Upper lobe of left lung (tissue), 6 donors: Measurements from ENCODE around the gene GPR82. TPM values are rescaled to one million over a fixed set of nuclear protein-coding genes. Genes with fewer than 3 reads are reported as not detected.

ENCODE experiments used
- ATAC-seq, 2 donors: fragments of 200-7000 bp; cut with Tn5 transposase; one replicate each; pipeline ENCODE4 v1.9.1; 2022; ENCODE audit warnings: mild to moderate bottlenecking in 2 of 2, moderate library complexity in 2 of 2; ENCODE audit not compliant: low FRiP score in 2 of 2
- DNase-seq, 2 donors: peaks; one replicate each; pipeline ENCODE4 v3.0.0-alpha.2; 2019 to 2020
- H3K27ac ChIP-seq, 4 donors: fragments of 200-600 bp; sonication (generic); one replicate each; pipeline ENCODE4 v1.5.1; 2016 to 2019
- H3K27me3 ChIP-seq, 4 donors: fragments of 200-600 bp; sonication (generic); one replicate each; pipeline ENCODE4 v1.5.1; 2017 to 2019
- H3K36me3 ChIP-seq, 4 donors: fragments of 200-600 bp; sonication (generic); one replicate each; pipeline ENCODE4 v1.5.1; 2016 to 2019
- H3K4me1 ChIP-seq, 4 donors: fragments of 200-600 bp; sonication (generic); one replicate each; pipeline ENCODE4 v1.5.1; 2018 to 2019
- H3K4me3 ChIP-seq, 4 donors: fragments of 200-600 bp; sonication (generic); one replicate each; pipeline ENCODE4 v1.5.1; 2017 to 2019; ENCODE audit warnings: mild to moderate bottlenecking in 2 of 4, moderate library complexity in 1 of 4
- H3K9me3 ChIP-seq, 4 donors: fragments of 200-600 bp; sonication (generic); one replicate each; pipeline ENCODE4 v1.5.1; 2018 to 2019
- CTCF ChIP-seq, 6 experiments: fragments of 450-650 bp in 4 of 6; fragments of 200-600 bp in 2 of 6; sonication (generic) in 2 of 6; IDR thresholded peaks; one replicate each; pipeline ENCODE4 v1.5.1; 2016 to 2019; ENCODE audit warnings: antibody characterized with exemption in 6 of 6
- EP300 ChIP-seq, 4 donors: sonication (generic); formaldehyde crosslinking; IDR thresholded peaks; one replicate each; pipeline ENCODE4 v1.5.1; 2017; ENCODE audit warnings: antibody characterized with exemption in 4 of 4, control low read depth in 2 of 4
- POLR2A ChIP-seq, 4 donors: fragments of 450-650 bp; IDR thresholded peaks; one replicate each; pipeline ENCODE4 v1.5.1; 2016 to 2017; ENCODE audit warnings: antibody characterized with exemption in 4 of 4, mild to moderate bottlenecking in 2 of 4
- POLR2AphosphoS5 ChIP-seq, 2 donors: sonication (generic); formaldehyde crosslinking; IDR thresholded peaks; one replicate each; pipeline ENCODE4 v1.5.1; 2017; ENCODE audit warnings: antibody characterized with exemption in 2 of 2
- WGBS, 2 donors: methylation state at CpG; one replicate each; pipeline ENCODE4 v1.1.5; 2017 to 2018; 5-methylcytosine and 5-hydroxymethylcytosine counted together
- total RNA-seq, 6 donors: library from RNA; depleted of rRNA in 4 of 6; stranded (reverse); fragments of >200 nt in 4 of 6; gene quantifications; one replicate each; pipeline versions ENCODE4 v1.1.0 to v1.2.1, GENCODE V29; 2016 to 2021
- donor health status: DM: no; HTN: no; CAD: no; lungs with moderate emphysema.
- donor health status: DM: no; HTN: yes; CAD: no; lungs with severe emphysema.

Gene GPR82
- total RNA-seq, 6 donors from 2014 or later: 0.20 to 0.74 (median 0.49) TPM; not detected in 2

GRCh38 chrX:41693024-41693423 is 31.0 kb upstream of the GPR82 start:
- no peaks in the 10 kb centered on the region for H3K27me3 ChIP-seq
- H3K27ac ChIP-seq: no peak overlapping the region
- no peaks in the 10 kb centered on the region for H3K36me3 ChIP-seq
- no peak for DNase-seq
- H3K9me3 ChIP-seq: no peaks in the 10 kb centered on the region
- no peak for TF ChIP-seq CTCF (IDR thresholded peaks at IDR 0.05)
- no peak for TF ChIP-seq POLR2AphosphoS5 (IDR thresholded peaks at IDR 0.05)
- no peak for TF ChIP-seq POLR2A (IDR thresholded peaks at IDR 0.05)
- TF ChIP-seq EP300 (IDR thresholded peaks at IDR 0.05): no peak
- no peak for ATAC-seq
- 66 to 89% methylated on average over 3 of the region's 3 CpGs for WGBS, 2 donors
- H3K4me3 ChIP-seq: no peak overlapping the region
- H3K4me1 ChIP-seq: peaks cover 0 to 3% (median 0%) of the 10 kb centered on the region in 4 donors

- 63 to 73% methylated on average over 7 of the region's 7 CpGs for WGBS, 2 donors
- peaks cover 0 to 3% (median 0%) of the 10 kb centered on the region in 4 donors for H3K4me1 ChIP-seq
- no peaks in the 10 kb centered on the region for H3K27me3 ChIP-seq
- no peak for TF ChIP-seq POLR2A (IDR thresholded peaks at IDR 0.05)
- no peak for TF ChIP-seq POLR2AphosphoS5 (IDR thresholded peaks at IDR 0.05)
- TF ChIP-seq CTCF (IDR thresholded peaks at IDR 0.05): no peak
- no peak for TF ChIP-seq EP300 (IDR thresholded peaks at IDR 0.05)
- H3K27ac ChIP-seq: no peak overlapping the region
- H3K9me3 ChIP-seq: no peaks in the 10 kb centered on the region
- ATAC-seq: no peak
- no peak for DNase-seq
- H3K36me3 ChIP-seq: no peaks in the 10 kb centered on the region
- H3K4me3 ChIP-seq: no peak overlapping the region
Observed at GRCh38 chrX:41695426-41695825, 28.6 kb upstream of the GPR82 start.

- TF ChIP-seq POLR2AphosphoS5 (IDR thresholded peaks at IDR 0.05): no peak
- TF ChIP-seq POLR2A (IDR thresholded peaks at IDR 0.05): no peak
- no peak for TF ChIP-seq CTCF (IDR thresholded peaks at IDR 0.05)
- no peak for TF ChIP-seq EP300 (IDR thresholded peaks at IDR 0.05)
- H3K27ac ChIP-seq: no peak overlapping the region
- DNase-seq (no peak), ATAC-seq (no peak)
- peaks cover 0 to 12% (median 0%) of the 10 kb centered on the region in 4 donors for H3K4me1 ChIP-seq
- no peaks in the 10 kb centered on the region for H3K27me3 ChIP-seq
- H3K4me3 ChIP-seq: no peak overlapping the region
- no peaks in the 10 kb centered on the region for H3K36me3 ChIP-seq
- H3K9me3 ChIP-seq: no peaks in the 10 kb centered on the region
Observed at GRCh38 chrX:41703574-41704029, 20.4 kb upstream of the GPR82 start.

GRCh38 chrX:41705042-41705441 is 18.9 kb upstream of the GPR82 start:
- H3K9me3 ChIP-seq: no peaks in the 10 kb centered on the region
- WGBS, 2 donors: 71 to 100% methylated on average over 1 of the region's 1 CpG
- peaks cover 0 to 12% (median 0%) of the 10 kb centered on the region in 4 donors for H3K4me1 ChIP-seq
- H3K36me3 ChIP-seq: no peaks in the 10 kb centered on the region
- ATAC-seq: no peak
- H3K27ac ChIP-seq: peak overlapping the region; percentile 22 to 46 (median 34)
- TF ChIP-seq EP300 (IDR thresholded peaks at IDR 0.05): no peak
- TF ChIP-seq CTCF (IDR thresholded peaks at IDR 0.05): no peak
- no peak for TF ChIP-seq POLR2AphosphoS5 (IDR thresholded peaks at IDR 0.05)
- no peak for TF ChIP-seq POLR2A (IDR thresholded peaks at IDR 0.05)
- no peak for DNase-seq
- no peaks in the 10 kb centered on the region for H3K27me3 ChIP-seq
- H3K4me3 ChIP-seq: no peak overlapping the region

- no peaks in the 10 kb centered on the region for H3K27me3 ChIP-seq
- H3K4me1 ChIP-seq: peaks cover 0 to 12% (median 0%) of the 10 kb centered on the region in 4 donors
- WGBS, 2 donors: 37 to 57% methylated on average over 3 of the region's 3 CpGs
- DNase-seq (no peak), ATAC-seq (peak in 1 of 2 donors; percentile 63)
- H3K9me3 ChIP-seq: no peaks in the 10 kb centered on the region
- TF ChIP-seq CTCF (IDR thresholded peaks at IDR 0.05): no peak
- no peak for TF ChIP-seq POLR2A (IDR thresholded peaks at IDR 0.05)
- no peaks in the 10 kb centered on the region for H3K36me3 ChIP-seq
- H3K4me3 ChIP-seq: no peak overlapping the region
- peak overlapping the region; percentile 22 to 46 (median 38) for H3K27ac ChIP-seq
Observed at GRCh38 chrX:41705680-41706374, 18.2 kb upstream of the GPR82 start.
